K562 (cell line): ENCODE measurements around the gene CNKSR1. TPM values are rescaled to one million over a fixed set of nuclear protein-coding genes. Genes with fewer than 3 reads are reported as not detected.
A peak's percentile ranks its signal among the peaks of the same experiment; 100 is the strongest.

ENCODE experiments used
- CBX1 ChIP-seq: sonication (generic); IDR thresholded peaks from 2 replicates; pipeline ENCODE4 v1.6.1; 2016; ENCODE audit warnings: antibody characterized with exemption, low read depth, mild to moderate bottlenecking
- CREB1 ChIP-seq, 2 experiments: sonication (generic) in 1 of 2; formaldehyde crosslinking in 1 of 2; IDR thresholded peaks; 2 replicates each; pipeline versions ENCODE4 v1.6.1 to v1.8.0; 2012 to 2022; ENCODE audit warnings: inconsistent platforms in 1 of 2, mild to moderate bottlenecking in 1 of 2, missing genetic modification reagents in 1 of 2, moderate library complexity in 1 of 2
- CREBBP ChIP-seq: IDR thresholded peaks from one replicate; pipeline ENCODE4 v1.6.1; 2012; ENCODE audit warnings: low read depth, mild to moderate bottlenecking, control low read depth, inconsistent platforms, low read length
- FOS ChIP-seq: IDR thresholded peaks from 3 replicates; pipeline ENCODE4 v1.6.1; 2011; ENCODE audit not compliant: insufficient read length; ENCODE audit errors: extremely low read depth
- HNRNPK ChIP-seq: fragments of 200-400 bp; formaldehyde crosslinking; IDR thresholded peaks from one replicate; pipeline ENCODE4 v1.6.1; 2018; ENCODE audit warnings: mild to moderate bottlenecking, low read depth, low read length; ENCODE audit not compliant: poor library complexity, severe bottlenecking
- POLR2A ChIP-seq: fragments of 450-650 bp; conservative IDR thresholded peaks from 2 replicates; pipeline ENCODE4 v1.6.1; 2016
- RBM34 ChIP-seq: fragments of 200-400 bp; formaldehyde crosslinking; IDR thresholded peaks from 2 replicates; pipeline ENCODE4 v1.6.1; 2018; ENCODE audit warnings: low read length, borderline replicate concordance; ENCODE audit not compliant: insufficient read depth
- SMC3 ChIP-seq: conservative IDR thresholded peaks from 2 replicates; pipeline ENCODE4 v1.6.1; 2011; ENCODE audit warnings: low read depth, low read length, improper control_type of control experiment; ENCODE audit not compliant: insufficient read depth
- SP1 ChIP-seq: sonication (generic); formaldehyde crosslinking; IDR thresholded peaks from 2 replicates; pipeline ENCODE4 v1.8.1; 2022; ENCODE audit warnings: mild to moderate bottlenecking, missing genetic modification reagents
- ZBTB7A ChIP-seq: IDR thresholded peaks from 2 replicates; pipeline ENCODE4 v1.6.1; 2011; ENCODE audit warnings: low read depth, mild to moderate bottlenecking, low read length, moderate library complexity, borderline replicate concordance; ENCODE audit not compliant: control insufficient read depth
- ZC3H8 ChIP-seq: fragments of 450-650 bp; IDR thresholded peaks from 2 replicates; pipeline ENCODE4 v1.6.1; 2017
- ZNF146 ChIP-seq: IDR thresholded peaks from one replicate; pipeline ENCODE4 v1.6.1; 2018; ENCODE audit warnings: missing compliant biosample characterization; ENCODE audit not compliant: unreplicated experiment
- polyA plus RNA-seq, 8 experiments: library from polyadenylated mRNA; depleted of rRNA in 4 of 8; stranded (reverse) in 5 of 8; unstranded in 3 of 8; fragments of >200 nt; fragmentation: Nextera tagmentation in 2 of 8; fragmentation: Illumina TruSeq in 1 of 8; extraction: Ambion mirVana in 2 of 8; extraction: Trizol in 1 of 8; gene quantifications; 2 replicates each; pipeline versions ENCODE4 v1.2.1 to v1.2.3, GENCODE V29; 2011 to 2014; ENCODE audit warnings: inconsistent platforms in 1 of 8, missing spikeins in 1 of 8
- total RNA-seq, 7 experiments: library from RNA; depleted of rRNA in 6 of 7; stranded (reverse); fragments of >200 nt in 6 of 7; fragmentation: Illumina TruSeq in 2 of 7; extraction: Trizol in 2 of 7; gene quantifications; 2 replicates each; pipeline versions ENCODE4 v1.2.1 to v1.2.3, GENCODE V29; 2011 to 2021; ENCODE audit warnings: low replicate concordance in 1 of 7
- TF ChIP-seq, protein P1 (sequence below): fragments of 450-650 bp; formaldehyde crosslinking; IDR thresholded peaks from 2 replicates; pipeline ENCODE4 v1.4.0; 2022; ENCODE audit warnings: missing genetic modification characterization
- TF ChIP-seq, protein P2 (sequence below), 2 experiments: fragments of 450-650 bp; IDR thresholded peaks; 2 replicates each; pipeline ENCODE4 v1.6.1; 2016; ENCODE audit warnings: mild to moderate bottlenecking in 2 of 2, borderline replicate concordance in 1 of 2, low read depth in 1 of 2, moderate library complexity in 1 of 2
- TF ChIP-seq, protein P3 (sequence below): fragments of 450-650 bp; conservative IDR thresholded peaks from 2 replicates; pipeline ENCODE4 v1.6.1; 2016; ENCODE audit warnings: missing genetic modification characterization, low read depth, mild to moderate bottlenecking, missing compliant biosample characterization, moderate library complexity

Gene CNKSR1
- total and polyA plus RNA-seq, 9 of the 15 experiments (the other 6 are each of a cell fraction or from before 2014, with no cell fraction given), result 0.03 to 2.8 (median 1.1) TPM

DNA sequence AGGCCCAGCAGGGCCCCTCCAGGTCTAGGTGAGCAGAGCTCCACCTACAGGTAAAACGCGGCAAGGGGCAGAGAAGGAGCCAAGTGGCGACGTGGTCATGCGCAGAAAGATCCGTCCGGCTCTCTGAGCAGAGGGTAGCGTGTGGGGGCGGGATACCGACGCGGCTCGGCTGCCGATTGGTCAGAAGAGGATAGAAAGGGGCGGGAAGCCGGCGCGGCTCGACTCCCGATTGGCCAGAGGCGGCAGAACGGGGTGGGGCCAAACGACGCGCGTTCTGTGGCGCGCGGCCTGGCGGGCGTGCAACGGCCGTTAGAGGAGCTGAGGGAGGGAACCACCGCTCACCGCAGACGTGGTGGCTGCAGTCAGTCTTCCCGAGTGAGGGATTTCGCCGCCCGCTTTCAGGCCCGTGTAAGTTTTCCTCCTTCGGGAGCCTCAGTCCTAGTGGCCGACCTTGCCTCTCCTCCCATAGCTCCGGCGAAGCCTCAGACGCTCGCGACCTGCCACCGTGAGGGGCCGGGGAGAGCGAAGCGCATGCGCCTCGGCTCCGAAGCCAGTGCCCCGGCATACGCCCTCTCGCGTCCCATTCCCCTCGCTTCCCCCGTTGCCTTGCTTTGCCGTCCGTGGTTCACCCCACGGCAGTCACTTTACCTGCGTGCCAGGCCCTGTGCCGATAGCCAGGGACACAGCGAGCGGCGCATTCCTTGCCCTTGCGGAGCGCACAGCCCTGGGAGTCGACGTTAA is 56.8 kb downstream of the CNKSR1 start, which contains the start of gene CEP85 (continued):
- TF ChIP-seq ZBTB7A (peak; percentile 89; the same call in 1 of the 2 replicates), FOS (peak; percentile 92), ZNF146 (CRISPR knock-in tag) (no peak), SP1 (peak; percentile 99), RBM34 (no peak), CBX1 (peak; percentile 89), CREBBP (no peak), SMC3 (peak; percentile 56; the same call in 1 of the 2 replicates), POLR2A (peak; percentile 99), HNRNPK (no peak), ZC3H8 (no peak), CREB1 (IDR thresholded peaks at IDR 0.05) (peak; percentile 88), CREB1 (CRISPR knock-in tag; IDR thresholded peaks at IDR 0.05) (peak; percentile 87)
- TF ChIP-seq, protein P1, sequence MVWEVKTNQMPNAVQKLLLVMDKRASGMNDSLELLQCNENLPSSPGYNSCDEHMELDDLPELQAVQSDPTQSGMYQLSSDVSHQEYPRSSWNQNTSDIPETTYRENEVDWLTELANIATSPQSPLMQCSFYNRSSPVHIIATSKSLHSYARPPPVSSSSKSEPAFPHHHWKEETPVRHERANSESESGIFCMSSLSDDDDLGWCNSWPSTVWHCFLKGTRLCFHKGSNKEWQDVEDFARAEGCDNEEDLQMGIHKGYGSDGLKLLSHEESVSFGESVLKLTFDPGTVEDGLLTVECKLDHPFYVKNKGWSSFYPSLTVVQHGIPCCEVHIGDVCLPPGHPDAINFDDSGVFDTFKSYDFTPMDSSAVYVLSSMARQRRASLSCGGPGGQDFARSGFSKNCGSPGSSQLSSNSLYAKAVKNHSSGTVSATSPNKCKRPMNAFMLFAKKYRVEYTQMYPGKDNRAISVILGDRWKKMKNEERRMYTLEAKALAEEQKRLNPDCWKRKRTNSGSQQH (CRISPR knock-in tag), result peak; percentile 72; the same call in 1 of the 2 replicates
- TF ChIP-seq, protein P2, sequence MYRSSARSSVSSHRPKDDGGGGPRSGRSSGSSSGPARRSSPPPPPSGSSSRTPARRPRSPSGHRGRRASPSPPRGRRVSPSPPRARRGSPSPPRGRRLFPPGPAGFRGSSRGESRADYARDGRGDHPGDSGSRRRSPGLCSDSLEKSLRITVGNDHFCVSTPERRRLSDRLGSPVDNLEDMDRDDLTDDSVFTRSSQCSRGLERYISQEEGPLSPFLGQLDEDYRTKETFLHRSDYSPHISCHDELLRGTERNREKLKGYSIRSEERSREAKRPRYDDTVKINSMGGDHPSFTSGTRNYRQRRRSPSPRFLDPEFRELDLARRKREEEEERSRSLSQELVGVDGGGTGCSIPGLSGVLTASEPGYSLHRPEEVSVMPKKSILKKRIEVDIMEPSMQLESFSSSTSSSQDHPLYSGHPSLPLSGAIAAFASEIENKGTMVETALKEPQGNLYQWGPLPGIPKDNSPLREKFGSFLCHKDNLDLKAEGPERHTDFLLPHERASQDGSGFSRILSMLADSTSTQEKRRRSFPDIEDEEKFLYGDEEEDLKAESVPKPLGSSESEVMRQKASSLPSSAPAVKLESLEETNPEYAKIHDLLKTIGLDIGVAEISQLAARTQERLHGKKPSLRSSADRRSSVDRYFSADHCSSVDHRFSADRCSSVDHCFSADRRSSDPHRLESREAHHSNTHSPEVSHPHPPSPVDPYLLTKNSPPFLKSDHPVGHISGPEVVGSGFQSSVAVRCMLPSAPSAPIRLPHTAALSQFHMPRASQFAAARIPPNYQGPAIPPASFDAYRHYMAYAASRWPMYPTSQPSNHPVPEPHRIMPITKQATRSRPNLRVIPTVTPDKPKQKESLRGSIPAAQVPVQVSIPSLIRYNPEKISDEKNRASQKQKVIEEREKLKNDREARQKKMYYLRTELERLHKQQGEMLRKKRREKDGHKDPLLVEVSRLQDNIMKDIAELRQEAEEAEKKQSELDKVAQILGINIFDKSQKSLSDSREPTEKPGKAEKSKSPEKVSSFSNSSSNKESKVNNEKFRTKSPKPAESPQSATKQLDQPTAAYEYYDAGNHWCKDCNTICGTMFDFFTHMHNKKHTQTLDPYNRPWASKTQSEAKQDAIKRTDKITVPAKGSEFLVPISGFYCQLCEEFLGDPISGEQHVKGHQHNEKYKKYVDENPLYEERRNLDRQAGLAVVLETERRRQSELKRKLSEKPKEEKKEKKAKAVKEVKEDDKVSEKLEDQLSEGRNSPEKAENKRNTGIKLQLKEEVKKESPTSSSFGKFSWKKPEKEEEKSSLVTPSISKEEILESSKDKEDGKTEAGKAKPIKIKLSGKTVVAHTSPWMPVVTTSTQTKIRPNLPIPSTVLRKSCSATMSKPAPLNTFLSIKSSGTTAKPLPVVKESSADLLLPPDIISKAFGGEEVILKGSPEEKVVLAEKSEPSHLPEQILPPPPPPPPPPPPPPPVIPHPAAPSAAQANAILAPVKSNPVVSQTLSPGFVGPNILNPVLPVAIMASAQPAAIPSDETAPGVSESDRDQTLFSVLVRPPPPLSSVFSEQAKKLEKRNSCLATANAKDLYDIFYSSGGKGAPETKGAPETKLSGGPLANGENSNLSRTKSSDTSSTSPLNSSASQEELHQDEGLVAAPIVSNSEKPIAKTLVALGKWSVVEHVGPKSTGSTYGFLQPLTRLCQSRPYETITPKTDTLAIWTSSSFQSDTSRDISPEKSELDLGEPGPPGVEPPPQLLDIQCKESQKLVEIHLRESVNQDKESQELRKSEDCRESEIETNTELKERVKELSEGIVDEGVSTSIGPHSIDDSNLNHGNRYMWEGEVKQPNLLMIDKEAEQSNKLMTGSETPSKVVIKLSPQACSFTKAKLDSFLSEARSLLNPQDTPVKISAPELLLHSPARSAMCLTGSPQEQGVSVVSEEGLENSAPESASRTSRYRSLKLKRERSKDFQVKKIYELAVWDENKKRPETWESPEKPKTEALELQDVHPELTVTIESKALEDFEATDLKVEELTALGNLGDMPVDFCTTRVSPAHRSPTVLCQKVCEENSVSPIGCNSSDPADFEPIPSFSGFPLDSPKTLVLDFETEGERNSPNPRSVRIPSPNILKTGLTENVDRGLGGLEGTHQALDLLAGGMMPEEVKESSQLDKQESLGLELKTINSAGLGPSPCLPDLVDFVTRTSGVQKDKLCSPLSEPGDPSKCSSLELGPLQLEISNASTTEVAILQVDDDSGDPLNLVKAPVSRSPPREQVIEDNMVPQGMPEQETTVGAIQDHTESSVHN (IDR thresholded peaks at IDR 0.05; ENCODE audit: borderline replicate concordance in 1 of 2, low read depth in 1 of 2), result no peak
- TF ChIP-seq, protein P3, sequence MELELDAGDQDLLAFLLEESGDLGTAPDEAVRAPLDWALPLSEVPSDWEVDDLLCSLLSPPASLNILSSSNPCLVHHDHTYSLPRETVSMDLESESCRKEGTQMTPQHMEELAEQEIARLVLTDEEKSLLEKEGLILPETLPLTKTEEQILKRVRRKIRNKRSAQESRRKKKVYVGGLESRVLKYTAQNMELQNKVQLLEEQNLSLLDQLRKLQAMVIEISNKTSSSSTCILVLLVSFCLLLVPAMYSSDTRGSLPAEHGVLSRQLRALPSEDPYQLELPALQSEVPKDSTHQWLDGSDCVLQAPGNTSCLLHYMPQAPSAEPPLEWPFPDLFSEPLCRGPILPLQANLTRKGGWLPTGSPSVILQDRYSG (tag), result no peak
